HG02943 (cell line): ENCODE measurements around the gene C2orf76.

Source experiments
- ATAC-seq: cut with Tn5 transposase; IDR thresholded peaks from one replicate; pipeline ENCODE4 v1.9.1; 2021; ENCODE audit warnings: mild to moderate bottlenecking, low read depth, moderate library complexity; ENCODE audit not compliant: unreplicated experiment

The C2orf76 gene

GRCh38 chr2:119267604-119268003, 99.0 kb downstream of the C2orf76 start:
- no peak for ATAC-seq

GRCh38 chr2:119266091-119266589, 100.5 kb downstream of the C2orf76 start:
- no peak for ATAC-seq

GRCh38 chr2:119265693-119266066, 101.0 kb downstream of the C2orf76 start:
- ATAC-seq: no peak

- peak; percentile 87 for ATAC-seq
Measured at GRCh38 chr2:119264781-119265692, 101.6 kb downstream of the C2orf76 start.

GRCh38 chr2:119263656-119264055, 103.0 kb downstream of the C2orf76 start:
- ATAC-seq: no peak

GRCh38 chr2:119263025-119263424, 103.6 kb downstream of the C2orf76 start:
- ATAC-seq: no peak

- ATAC-seq: no peak
Measured at GRCh38 chr2:119261493-119262225, 105.0 kb downstream of the C2orf76 start.

GRCh38 chr2:119260646-119261492, 105.8 kb downstream of the C2orf76 start:
- no peak for ATAC-seq

GRCh38 chr2:119259296-119259860, 107.3 kb downstream of the C2orf76 start:
- no peak for ATAC-seq

- no peak for ATAC-seq
Measured at GRCh38 chr2:119257198-119257597, 109.4 kb downstream of the C2orf76 start.

- ATAC-seq: no peak
Measured at GRCh38 chr2:119256582-119256921, 110.1 kb downstream of the C2orf76 start.

- ATAC-seq: no peak
Measured at GRCh38 chr2:119255760-119256581, 110.7 kb downstream of the C2orf76 start.

- no peak for ATAC-seq
Measured at GRCh38 chr2:119254601-119255080, 112.0 kb downstream of the C2orf76 start.

- no peak for ATAC-seq
Measured at GRCh38 chr2:119253760-119254600, 112.7 kb downstream of the C2orf76 start.

- ATAC-seq: no peak
Measured at GRCh38 chr2:119253114-119253702, 113.4 kb downstream of the C2orf76 start.
